GM18526 (cell line): ENCODE data around the gene ZFHX2.
A peak's percentile ranks its signal among the peaks of the same experiment; 100 is the strongest.

ENCODE experiments used
- POLR2A ChIP-seq: IDR thresholded peaks from 3 replicates; pipeline ENCODE4 v1.6.1; 2011; ENCODE audit not compliant: insufficient read length; ENCODE audit errors: extremely low read depth

ZFHX2 gene

GRCh38 chr14:23564876-23565275, 13.3 kb upstream of the ZFHX2 start:
- no peak for TF ChIP-seq POLR2A

GRCh38 chr14:23564181-23564812, 12.7 kb upstream of the ZFHX2 start:
- TF ChIP-seq POLR2A = no peak

GRCh38 chr14:23563473-23564180, 12.1 kb upstream of the ZFHX2 start:
- TF ChIP-seq POLR2A = no peak

- no peak for TF ChIP-seq POLR2A
These were observed 11.4 kb upstream of the ZFHX2 start for GRCh38 chr14:23562822-23563472.

- no peak for TF ChIP-seq POLR2A
These were observed 10.6 kb upstream of the ZFHX2 start for GRCh38 chr14:23561873-23562821.

GRCh38 chr14:23561259-23561658, 9.7 kb upstream of the ZFHX2 start:
- no peak for TF ChIP-seq POLR2A

GRCh38 chr14:23559926-23560520, 8.5 kb upstream of the ZFHX2 start:
- no peak for TF ChIP-seq POLR2A

GRCh38 chr14:23559010-23559925, 7.7 kb upstream of the ZFHX2 start:
- TF ChIP-seq POLR2A = no peak

- TF ChIP-seq POLR2A = no peak
These were observed 6.9 kb upstream of the ZFHX2 start for GRCh38 chr14:23558346-23559009.

GRCh38 chr14:23557946-23558345, 6.4 kb upstream of the ZFHX2 start:
- TF ChIP-seq POLR2A = no peak

- no peak for TF ChIP-seq POLR2A
These were observed 6.0 kb upstream of the ZFHX2 start for GRCh38 chr14:23557521-23557920.

- TF ChIP-seq POLR2A = no peak
These were observed 5.3 kb upstream of the ZFHX2 start for GRCh38 chr14:23556700-23557440.

GRCh38 chr14:23555882-23556699, 4.5 kb upstream of the ZFHX2 start, which contains the start of gene THTPA:
THTPA (plus strand) TSS chr14:23556271; CDS start chr14:23556758, 487 bp downstream.
- TF ChIP-seq POLR2A = peak; percentile 76
